Measurements from ENCODE around the gene GMCL1.

GRCh38 chr2:69817729-69818501, 11.5 kb upstream of the GMCL1 start:
- no peak for TF ChIP-seq CTCF (conservative IDR thresholded peaks at IDR 0.05)
- TF ChIP-seq ZFX (IDR thresholded peaks at IDR 0.05), result no peak

All from C4-2B (cell line).